ENCODE measurements around the gene WIF1.

WIF1 gene

GRCh38 chr12:65022421-65022820, 98.7 kb downstream of the WIF1 start:
- DNase-seq, result no peak

GRCh38 chr12:65019696-65020234, 101.3 kb downstream of the WIF1 start:
- DNase-seq, result no peak

DNA sequence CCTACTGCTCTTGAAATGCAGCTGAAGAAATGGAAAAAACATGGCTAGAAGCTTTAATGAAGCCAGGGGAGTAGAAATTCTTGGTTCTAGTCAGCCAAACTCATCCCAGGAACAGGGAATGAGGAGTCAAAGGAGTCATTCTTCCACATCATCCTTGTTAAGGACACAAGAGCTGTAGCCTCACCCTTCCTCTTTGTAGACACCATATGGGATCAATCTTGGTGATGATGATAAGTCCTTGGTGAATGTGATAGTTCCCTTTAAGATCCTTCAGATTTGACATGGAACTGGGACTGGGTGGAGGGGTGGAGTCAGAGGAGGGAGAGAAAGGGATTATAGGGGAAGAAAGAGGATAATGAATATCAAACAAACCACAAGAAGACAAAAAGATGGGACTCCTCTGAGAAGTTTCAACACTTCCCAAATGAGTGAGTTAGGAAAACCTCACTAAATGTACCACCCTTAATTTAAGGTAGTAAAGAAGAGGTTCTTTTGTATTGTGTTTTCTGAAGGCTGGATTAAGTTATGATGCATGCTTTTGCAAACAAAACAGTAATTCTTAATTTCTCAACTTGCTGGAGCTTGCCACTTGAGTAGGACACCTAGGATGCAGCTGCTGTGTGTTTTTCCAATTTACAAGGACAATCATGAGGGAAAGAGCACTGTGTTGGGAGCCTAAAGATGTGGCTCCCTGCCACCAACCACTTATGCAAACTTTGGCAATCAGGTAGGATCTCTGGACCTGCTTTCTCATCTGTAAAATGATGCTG, 104.0 kb downstream of the WIF1 start:
- DNase-seq, result no peak

DNA sequence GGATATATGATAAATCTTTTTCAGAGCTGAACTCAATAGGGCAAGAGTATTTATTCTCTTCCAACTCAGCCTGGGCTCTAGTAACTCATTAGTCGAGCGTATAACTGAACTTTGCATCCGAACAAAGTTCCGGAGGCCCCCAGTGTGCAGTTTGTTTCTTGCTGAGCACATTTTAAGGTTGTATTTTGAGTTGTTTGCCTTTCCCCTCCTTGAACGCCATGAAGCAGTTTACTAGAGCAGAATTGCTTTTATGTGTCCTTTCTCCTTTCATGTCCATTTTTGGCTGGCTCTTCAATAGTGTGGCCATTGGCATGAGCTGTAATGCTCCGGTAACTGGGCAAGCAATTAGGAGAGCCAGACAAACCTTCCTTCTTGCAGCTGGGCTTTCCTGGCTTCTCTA, 105.3 kb downstream of the WIF1 start:
- DNase-seq, result no peak

- DNase-seq, result no peak
Observed at GRCh38 chr12:65014504-65015271, 106.4 kb downstream of the WIF1 start.

DNA sequence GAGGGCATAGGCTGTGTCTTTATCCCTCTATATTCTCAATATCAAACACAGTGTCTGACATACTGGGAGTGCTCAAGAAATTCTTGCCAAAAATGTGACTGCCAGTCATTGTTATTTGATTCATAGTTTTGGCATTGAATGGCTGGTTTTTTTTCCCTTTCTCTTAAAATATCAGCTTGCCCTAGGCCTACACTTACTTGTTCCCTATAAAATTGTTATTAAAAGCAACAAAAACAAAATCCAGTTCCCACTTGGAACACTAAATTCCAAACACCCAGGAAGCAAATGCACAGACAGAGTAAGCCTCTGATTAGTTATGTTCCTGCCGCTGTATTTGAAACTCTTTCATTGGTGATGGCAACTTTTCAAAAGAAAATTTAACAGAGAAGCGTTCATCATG, 110.7 kb downstream of the WIF1 start:
- DNase-seq, result no peak

DNA sequence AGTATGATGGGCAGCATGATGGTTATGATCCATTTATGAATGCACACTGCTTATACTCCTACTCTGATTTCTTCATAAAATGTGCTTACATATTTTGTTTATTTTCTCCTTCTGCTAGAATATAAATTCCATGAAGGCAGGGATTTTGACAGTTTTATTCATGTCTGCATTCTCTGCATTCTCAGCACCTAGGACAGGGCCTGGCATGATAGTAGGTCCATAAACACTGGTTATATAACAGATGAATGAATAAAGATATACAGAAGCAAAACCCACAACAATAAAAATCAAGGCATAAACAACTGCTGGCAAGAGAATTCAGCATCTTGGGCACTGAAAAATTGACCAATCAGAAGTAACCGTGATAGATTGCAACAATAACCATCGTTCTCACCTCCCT, 115.4 kb downstream of the WIF1 start:
- DNase-seq, result no peak

DNA sequence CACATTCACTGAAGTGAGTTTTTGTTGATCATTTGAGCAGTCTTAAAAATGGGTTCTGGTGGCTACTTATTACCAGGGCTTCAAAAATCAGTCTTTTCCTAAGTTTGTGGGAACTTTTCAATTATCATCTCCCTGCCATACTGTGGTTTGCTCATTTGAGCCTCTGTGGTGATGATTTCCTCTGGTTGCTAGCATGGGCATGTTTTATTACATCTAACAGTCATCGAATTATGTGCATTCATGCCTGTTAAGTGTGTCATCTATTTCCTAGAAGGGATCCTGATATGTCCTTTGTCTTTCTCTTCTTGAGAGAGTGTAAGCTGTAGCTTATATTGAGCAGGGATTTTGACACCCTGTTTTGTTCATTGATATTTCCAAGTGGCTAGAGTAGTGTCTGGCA, 116.8 kb downstream of the WIF1 start:
- no peak for DNase-seq

Data from suppressor macrophage (primary cell).